ENCODE measurements around the gene TTLL10. TPM values are rescaled to one million over a fixed set of nuclear protein-coding genes. Genes with fewer than 3 reads are reported as not detected.

The TTLL10 gene
- total RNA-seq, 1 donor from 2014 or later, result 0.16 TPM

- Mint-ChIP-seq H3K4me3 (no peak overlapping the region), H3K4me1 (peaks cover 24% of the 10 kb centered on the region), H3K27ac (no peak overlapping the region), H3K36me3 (ENCODE audit: low read depth) (peaks cover 47% of the 10 kb centered on the region), H3K9me3 (no peaks in the 10 kb centered on the region), H3K27me3 (no peaks in the 10 kb centered on the region)
- ChIA-PET POLR2A (no interaction called here), CTCF (no interaction called here)
- intact Hi-C loops (cut with micrococcal nuclease), result no loop called here
- TF ChIP-seq CTCF (IDR thresholded peaks at IDR 0.05), result no peak
- no peak for ATAC-seq (ENCODE audit: low read depth)
- DNase-seq, result no peak
These were observed 55.1 kb downstream of the TTLL10 start for GRCh38 chr1:1228596-1229321.

GRCh38 chr1:1229770-1230169, 56.1 kb downstream of the TTLL10 start:
- Mint-ChIP-seq H3K9me3 (no peaks in the 10 kb centered on the region), H3K36me3 (ENCODE audit: low read depth) (peaks cover 51% of the 10 kb centered on the region), H3K4me1 (peaks cover 34% of the 10 kb centered on the region), H3K27ac (peak overlapping the region; percentile 41), H3K27me3 (no peaks in the 10 kb centered on the region), H3K4me3 (peak overlapping the region; percentile 44)
- CTCF ChIA-PET, result interaction anchor here (1.9 kb wide), 1 partner anchor 107 kb away, joined by 6 read pairs; no protein-coding TSS in a partner anchor
- no peak for TF ChIP-seq CTCF (IDR thresholded peaks at IDR 0.05)
- intact Hi-C loops (cut with micrococcal nuclease), result loop anchor here (2.0 to 5.0 kb wide), 2 partner anchors 21 to 87 kb away; no protein-coding TSS in a partner anchor
- no peak for DNase-seq
- ATAC-seq (ENCODE audit: low read depth), result no peak
- POLR2A ChIA-PET, result no interaction called here

GRCh38 chr1:1230656-1231399, 57.1 kb downstream of the TTLL10 start:
- ChIA-PET CTCF (interaction anchor here (0.8 to 1.9 kb wide), 2 partner anchors 108 to 166 kb away, joined by 3 to 6 read pairs; no protein-coding TSS in a partner anchor), POLR2A (interaction anchor here (0.6 to 2.2 kb wide), 12 partner anchors 8 to 115 kb away, joined by 3 to 16 read pairs (median 6); partner anchors contain the start of genes C1orf159 and TNFRSF18)
- Mint-ChIP-seq H3K4me1 (peaks cover 35% of the 10 kb centered on the region), H3K27me3 (no peaks in the 10 kb centered on the region), H3K27ac (peak overlapping the region; percentile 83), H3K9me3 (no peaks in the 10 kb centered on the region), H3K4me3 (peak overlapping the region; percentile 92), H3K36me3 (ENCODE audit: low read depth) (peaks cover 46% of the 10 kb centered on the region)
- no peak for DNase-seq
- ATAC-seq (ENCODE audit: low read depth), result no peak
- intact Hi-C loops (cut with micrococcal nuclease), result loop anchor here (2.0 to 5.0 kb wide), 2 partner anchors 22 to 89 kb away; no protein-coding TSS in a partner anchor
- TF ChIP-seq CTCF (IDR thresholded peaks at IDR 0.05), result no peak

DNA sequence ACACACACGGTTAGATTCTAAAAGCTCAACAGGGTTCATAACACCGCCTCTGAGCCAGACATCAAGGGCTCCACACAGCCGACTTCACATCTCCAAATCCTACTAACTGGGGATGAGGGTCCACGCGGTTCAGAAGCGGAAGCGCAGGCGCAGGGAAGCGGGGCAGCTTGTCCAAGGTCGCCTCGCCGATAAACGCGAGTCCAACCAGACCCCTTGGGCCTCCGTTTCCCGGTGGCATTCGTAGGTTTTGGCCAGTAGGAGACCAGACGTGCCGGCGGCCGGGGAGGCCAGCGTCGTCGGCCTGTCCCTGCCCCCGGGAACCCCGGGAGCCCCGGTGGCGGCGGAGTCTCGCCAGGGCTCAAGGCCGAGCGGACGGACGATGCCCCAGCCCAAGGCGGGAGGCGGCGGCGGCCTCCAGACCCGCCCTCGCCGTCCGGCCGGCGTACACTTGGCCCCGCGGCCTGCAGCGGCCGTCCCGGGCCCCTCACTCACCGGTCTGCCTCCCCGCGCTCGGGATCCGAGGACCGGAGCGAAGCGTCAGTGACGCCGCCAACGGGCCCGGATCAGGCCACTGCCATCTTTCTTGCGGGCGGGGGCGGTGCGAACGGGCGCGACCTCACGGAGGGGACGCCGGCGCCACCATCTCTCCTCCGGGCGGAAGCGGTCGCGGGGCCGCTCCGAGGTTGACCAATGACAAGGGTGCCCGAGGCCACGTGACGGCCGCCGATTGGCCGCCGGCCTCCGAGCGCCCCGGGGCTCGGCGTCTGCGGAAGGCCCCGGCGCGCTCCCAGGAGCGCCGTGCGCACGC, 57.9 kb downstream of the TTLL10 start, which contains the start of gene SDF4:
TSS of gene SDF4 (minus strand) at position 602 of the 808 bp plus-strand sequence. CDS start 3,229 bp downstream, outside the sequence.
- H3K4me3 Mint-ChIP-seq, result peak within 1 kb of the TSS; percentile 92
- H3K9me3 Mint-ChIP-seq, result no peaks in the 10 kb centered on the region
- ChIA-PET POLR2A (interaction anchor here (0.6 to 2.2 kb wide), 12 partner anchors 9 to 116 kb away, joined by 3 to 16 read pairs (median 6); partner anchors contain the start of genes C1orf159 and TNFRSF18), CTCF (interaction anchor here (0.6 to 1.9 kb wide), 3 partner anchors 109 to 167 kb away, joined by 3 to 6 read pairs (median 3); no protein-coding TSS in a partner anchor)
- peak; percentile 94 for ATAC-seq (ENCODE audit: low read depth)
- intact Hi-C loops (cut with micrococcal nuclease), result loop anchor here (1.0 to 5.0 kb wide), 4 partner anchors 23 to 115 kb away; partner anchors contain the start of gene C1orf159
- peaks cover 35% of the 10 kb centered on the region for H3K4me1 Mint-ChIP-seq
- DNase-seq, result peak; percentile 91
- H3K27ac Mint-ChIP-seq, result peak within 1 kb of the TSS; percentile 83
- H3K27me3 Mint-ChIP-seq, result no peaks in the 10 kb centered on the region
- no peak for TF ChIP-seq CTCF (IDR thresholded peaks at IDR 0.05)
- H3K36me3 Mint-ChIP-seq (ENCODE audit: low read depth), result peaks cover 41% of the 10 kb centered on the region
